Lower leg skin (tissue), 3 donors: Measurements from ENCODE around the gene SULT4A1.

ENCODE experiments used
- CTCF ChIP-seq, 3 donors: fragments of 450-650 bp; IDR thresholded peaks; one replicate each; pipeline ENCODE4 v1.5.1; 2016; ENCODE audit warnings: antibody characterized with exemption in 3 of 3, mild to moderate bottlenecking in 3 of 3, moderate library complexity in 2 of 3
- POLR2A ChIP-seq, 2 donors: fragments of 450-650 bp; IDR thresholded peaks; one replicate each; pipeline ENCODE4 v1.6.1; 2016 to 2017; ENCODE audit warnings: antibody characterized with exemption in 2 of 2, mild to moderate bottlenecking in 1 of 2, moderate library complexity in 1 of 2

- TF ChIP-seq CTCF (IDR thresholded peaks at IDR 0.05) (no peak), POLR2A (IDR thresholded peaks at IDR 0.05) (no peak)
Observed at GRCh38 chr22:43909708-43910107, 47.4 kb upstream of the SULT4A1 start.
